Peyer's patch (tissue), 4 donors: ENCODE data around the gene EXOC1.

ENCODE experiments used
- CTCF ChIP-seq, 6 experiments: fragments of 450-650 bp in 4 of 6; fragments of 200-600 bp in 2 of 6; sonication (generic) in 1 of 6; IDR thresholded peaks; one replicate each; pipeline ENCODE4 v1.5.1; 2017 to 2019; ENCODE audit warnings: antibody characterized with exemption in 6 of 6, mild to moderate bottlenecking in 3 of 6, moderate library complexity in 1 of 6
- POLR2A ChIP-seq, 2 donors: fragments of 450-650 bp; IDR thresholded peaks; one replicate each; pipeline ENCODE4 v1.5.1; 2017; ENCODE audit warnings: antibody characterized with exemption in 2 of 2, mild to moderate bottlenecking in 2 of 2, moderate library complexity in 2 of 2

DNA sequence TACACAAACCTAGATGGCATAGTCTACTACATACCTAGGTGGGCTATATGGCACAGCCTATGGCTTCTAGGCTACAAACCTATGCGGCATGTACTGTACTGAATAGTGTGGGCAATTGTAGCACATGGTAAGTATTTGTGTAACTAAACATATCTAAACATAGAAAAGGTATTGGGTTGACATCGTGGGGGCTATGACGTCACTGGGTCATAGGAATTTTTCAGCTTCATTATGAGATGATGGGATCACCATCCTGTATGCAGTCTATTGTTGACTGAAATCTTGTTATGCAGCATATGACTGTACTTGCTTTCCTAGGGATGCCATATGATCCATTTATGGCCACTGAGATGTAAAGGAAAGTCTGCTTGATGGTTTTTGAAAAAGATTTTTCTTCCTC lies 35.8 kb upstream of the EXOC1 start:
- TF ChIP-seq CTCF (IDR thresholded peaks at IDR 0.05): no peak
- no peak for TF ChIP-seq POLR2A (IDR thresholded peaks at IDR 0.05)
